Nephron progenitor cell (in vitro differentiated cells): Measurements from ENCODE around the gene NINJ2.
"Not testable (repeated sequence)": the region's sequence is repeated elsewhere in the genome, so short reads cannot be mapped to it uniquely, and the experiment has no call there.

Experiments used
- DNase-seq: peaks from one replicate; pipeline ENCODE4 v3.0.0; 2021
- H3K27ac Mint-ChIP-seq: 2 replicates; pipeline ENCODE4 v1.8.0; 2021; ENCODE audit warnings: mild to moderate bottlenecking, moderate library complexity, mixed read lengths
- H3K27me3 Mint-ChIP-seq: 2 replicates; pipeline ENCODE4 v1.8.0; 2021; ENCODE audit warnings: mild to moderate bottlenecking, low read depth, mixed read lengths; ENCODE audit not compliant: poor library complexity
- H3K36me3 Mint-ChIP-seq: 2 replicates; pipeline ENCODE4 v1.8.0; 2021; ENCODE audit warnings: low read depth, mixed read lengths
- H3K4me1 Mint-ChIP-seq: 2 replicates; pipeline ENCODE4 v1.8.0; 2021; ENCODE audit warnings: mixed read lengths
- H3K4me3 Mint-ChIP-seq: 2 replicates; pipeline ENCODE4 v1.8.0; 2021; ENCODE audit warnings: mild to moderate bottlenecking, moderate library complexity, mixed read lengths
- H3K9me3 Mint-ChIP-seq: 2 replicates; pipeline ENCODE4 v1.8.0; 2021; ENCODE audit warnings: mild to moderate bottlenecking, moderate library complexity, mixed read lengths
- TF ChIP-seq, protein P1 (sequence below): fragments of 200-600 bp; sonication (generic); IDR thresholded peaks from 2 replicates; pipeline ENCODE4 v1.5.0; 2021; ENCODE audit warnings: antibody characterized with exemption

Gene NINJ2

DNA sequence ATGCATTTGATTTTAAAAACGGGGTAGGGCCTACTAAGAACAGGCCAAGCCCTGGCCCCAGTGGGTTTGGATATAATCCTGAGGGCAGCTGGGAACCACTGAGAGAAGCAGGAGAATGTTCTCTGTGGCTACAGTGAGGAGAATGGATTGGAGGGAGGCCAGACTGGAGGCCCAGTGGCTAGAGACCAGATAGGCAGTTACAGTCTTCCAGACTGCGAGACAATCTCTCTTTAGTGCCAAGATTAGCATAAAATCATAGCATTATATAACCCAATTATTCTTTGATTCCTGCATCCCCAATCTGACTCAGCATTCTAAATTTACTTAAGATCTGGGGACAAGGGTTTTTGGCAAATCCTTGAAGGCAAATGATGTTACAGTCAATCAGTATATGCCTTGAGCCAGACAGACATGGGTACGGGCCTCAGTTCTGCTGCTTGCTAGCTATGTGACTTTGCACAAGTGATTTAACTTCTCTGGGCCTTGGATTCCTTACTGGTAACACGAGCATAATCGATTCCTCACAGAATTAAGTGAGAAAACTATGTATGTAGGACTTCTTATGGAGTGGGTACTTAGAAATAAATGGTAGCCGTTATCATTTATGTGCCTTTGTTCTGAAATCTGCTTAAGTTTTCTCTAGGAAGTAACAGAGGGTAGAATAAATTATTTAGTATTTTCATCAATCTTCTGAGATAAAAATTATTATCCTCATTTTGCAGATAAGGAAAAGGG lies 18.3 kb downstream of the NINJ2 start:
- no peak for DNase-seq
- Mint-ChIP-seq H3K4me3 (no peak overlapping the region), H3K4me1 (peaks cover 36% of the 10 kb centered on the region), H3K9me3 (peaks cover 2% of the 10 kb centered on the region), H3K27me3 (no peaks in the 10 kb centered on the region), H3K36me3 (no peaks in the 10 kb centered on the region), H3K27ac (no peak overlapping the region)
- TF ChIP-seq, protein P1, sequence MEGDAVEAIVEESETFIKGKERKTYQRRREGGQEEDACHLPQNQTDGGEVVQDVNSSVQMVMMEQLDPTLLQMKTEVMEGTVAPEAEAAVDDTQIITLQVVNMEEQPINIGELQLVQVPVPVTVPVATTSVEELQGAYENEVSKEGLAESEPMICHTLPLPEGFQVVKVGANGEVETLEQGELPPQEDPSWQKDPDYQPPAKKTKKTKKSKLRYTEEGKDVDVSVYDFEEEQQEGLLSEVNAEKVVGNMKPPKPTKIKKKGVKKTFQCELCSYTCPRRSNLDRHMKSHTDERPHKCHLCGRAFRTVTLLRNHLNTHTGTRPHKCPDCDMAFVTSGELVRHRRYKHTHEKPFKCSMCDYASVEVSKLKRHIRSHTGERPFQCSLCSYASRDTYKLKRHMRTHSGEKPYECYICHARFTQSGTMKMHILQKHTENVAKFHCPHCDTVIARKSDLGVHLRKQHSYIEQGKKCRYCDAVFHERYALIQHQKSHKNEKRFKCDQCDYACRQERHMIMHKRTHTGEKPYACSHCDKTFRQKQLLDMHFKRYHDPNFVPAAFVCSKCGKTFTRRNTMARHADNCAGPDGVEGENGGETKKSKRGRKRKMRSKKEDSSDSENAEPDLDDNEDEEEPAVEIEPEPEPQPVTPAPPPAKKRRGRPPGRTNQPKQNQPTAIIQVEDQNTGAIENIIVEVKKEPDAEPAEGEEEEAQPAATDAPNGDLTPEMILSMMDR, result no peak

DNA sequence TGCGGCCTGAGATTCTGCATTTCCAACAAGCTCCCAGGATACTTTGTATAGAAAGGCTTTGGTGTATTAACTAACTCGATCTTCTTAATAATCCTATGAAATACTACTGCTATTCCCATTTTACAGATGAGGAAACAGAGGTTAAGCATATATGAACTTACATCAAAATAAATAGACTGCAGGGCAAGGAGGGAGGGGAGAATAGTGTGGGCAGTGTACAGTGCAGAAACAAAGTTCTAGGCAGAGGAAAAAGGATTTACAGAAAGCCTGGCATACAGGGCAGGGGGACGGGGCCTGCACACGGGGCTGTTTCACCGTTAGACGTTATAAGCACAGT lies 19.0 kb downstream of the NINJ2 start:
- Mint-ChIP-seq H3K27ac (no peak overlapping the region), H3K4me3 (peak overlapping the region; percentile 76), H3K36me3 (no peaks in the 10 kb centered on the region), H3K9me3 (peaks cover 7% of the 10 kb centered on the region), H3K27me3 (no peaks in the 10 kb centered on the region), H3K4me1 (peaks cover 36% of the 10 kb centered on the region)
- DNase-seq, result no peak
- TF ChIP-seq, protein P1, result no peak

DNA sequence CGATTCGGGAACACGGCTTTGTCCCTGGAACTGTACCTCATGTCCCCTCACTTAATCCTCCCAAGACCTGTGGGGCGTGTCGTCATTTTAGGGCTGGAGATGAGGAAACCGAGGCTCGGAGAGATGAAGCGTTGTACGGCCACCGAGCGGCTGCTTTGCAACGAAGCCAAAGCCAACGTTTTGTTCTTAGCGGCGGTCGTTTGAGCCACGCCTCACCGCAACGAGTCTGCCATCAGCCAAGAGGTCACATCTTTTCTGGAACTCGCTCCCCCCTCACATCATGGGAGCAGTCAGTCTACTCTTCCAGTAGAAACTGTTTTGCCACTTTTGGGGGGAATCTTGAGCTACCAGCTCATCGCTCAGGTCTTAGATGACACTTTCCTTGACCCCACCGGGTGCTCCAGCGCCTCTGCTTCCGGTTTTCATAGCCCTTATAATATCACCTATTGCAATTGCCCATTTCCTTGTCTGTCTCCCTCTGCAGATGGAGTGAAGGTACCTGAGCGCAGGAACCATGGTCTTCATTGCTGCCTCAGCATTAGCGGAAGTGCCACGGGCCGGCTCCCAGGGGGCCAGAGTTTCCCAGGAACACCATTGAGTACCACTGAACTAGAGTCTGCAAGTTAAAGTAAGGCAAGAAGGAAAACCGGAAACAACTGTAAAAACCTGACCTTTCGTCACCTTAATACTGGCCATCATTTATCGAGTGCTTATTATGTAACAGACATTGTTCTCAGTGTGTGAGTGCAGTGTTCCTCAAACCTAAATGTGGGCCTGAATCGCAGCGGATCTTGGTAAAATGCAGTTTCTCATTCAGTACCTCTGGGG lies 19.6 kb downstream of the NINJ2 start:
- Mint-ChIP-seq H3K4me3 (peak overlapping the region; percentile 76), H3K27me3 (no peaks in the 10 kb centered on the region), H3K36me3 (no peaks in the 10 kb centered on the region), H3K4me1 (peaks cover 36% of the 10 kb centered on the region), H3K27ac (peak overlapping the region; percentile 45), H3K9me3 (peaks cover 7% of the 10 kb centered on the region)
- TF ChIP-seq, protein P1, result no peak
- DNase-seq, result no peak

DNA sequence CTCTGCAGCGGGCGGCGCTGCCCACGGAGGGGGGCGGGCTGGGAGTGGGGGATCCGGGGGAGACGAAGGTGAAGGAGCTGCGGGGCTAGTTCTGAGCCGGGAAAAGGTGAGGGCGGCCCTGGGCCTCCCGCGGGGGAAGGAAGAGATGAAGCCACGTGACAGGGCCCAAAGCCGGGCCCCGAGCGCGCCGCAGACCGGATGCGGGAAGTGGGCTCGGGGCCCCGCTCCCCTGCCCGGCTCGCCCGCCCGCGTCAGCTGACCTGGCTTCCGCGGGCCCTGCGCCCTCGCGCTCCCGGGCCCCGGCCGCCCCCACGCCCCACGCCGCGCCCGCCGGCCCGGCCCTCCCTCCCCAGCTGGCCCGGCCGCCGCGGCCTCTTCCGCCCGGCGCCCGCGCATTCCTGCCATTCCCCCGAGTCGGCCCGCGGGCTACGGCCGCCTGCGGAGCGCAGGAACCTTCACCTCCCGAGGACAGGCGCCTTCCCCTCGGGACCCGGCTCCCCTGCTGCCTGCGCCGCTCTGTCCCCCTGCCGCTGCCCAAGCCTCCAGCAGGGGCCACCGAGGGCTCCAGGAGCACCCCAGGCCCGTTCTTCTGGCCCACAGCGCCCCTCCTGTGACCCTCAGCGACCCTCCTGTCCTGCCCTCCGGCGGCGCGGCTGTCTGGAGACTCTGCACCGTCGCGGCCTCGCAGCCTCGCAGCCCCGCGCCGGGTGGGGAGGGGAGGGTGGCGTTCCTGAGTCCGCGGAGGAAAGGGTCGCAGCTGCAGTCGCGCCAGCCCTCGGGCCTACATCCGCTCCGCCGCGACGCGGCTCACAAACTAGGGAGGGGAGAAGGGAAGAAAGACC lies 20.4 kb downstream of the NINJ2 start:
- Mint-ChIP-seq H3K27ac (no peak overlapping the region), H3K4me1 (peaks cover 36% of the 10 kb centered on the region), H3K36me3 (no peaks in the 10 kb centered on the region), H3K27me3 (no peaks in the 10 kb centered on the region), H3K9me3 (peaks cover 7% of the 10 kb centered on the region), H3K4me3 (peak overlapping the region; percentile 76)
- TF ChIP-seq, protein P1, result peak; percentile 36
- peak; percentile 75 for DNase-seq

DNA sequence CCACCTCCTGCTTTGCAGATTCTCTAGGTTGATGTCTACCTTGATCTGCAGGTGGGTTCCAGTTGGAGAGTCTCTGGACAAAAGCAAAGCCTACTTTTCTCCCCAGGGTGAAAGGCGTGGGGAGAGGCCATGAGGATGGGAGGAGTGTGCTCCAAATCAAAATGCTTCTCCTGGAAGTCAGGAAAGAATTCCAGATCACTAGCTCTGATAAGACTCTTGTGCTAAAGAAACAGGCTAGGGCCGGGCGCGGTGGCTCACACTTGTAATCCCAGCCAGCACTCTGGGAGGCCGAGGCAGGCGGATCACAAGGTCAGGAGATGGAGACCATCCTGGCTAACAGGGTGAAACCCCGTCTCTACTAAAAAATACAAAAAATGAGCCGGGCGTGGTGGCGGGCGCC lies 21.9 kb downstream of the NINJ2 start:
- peaks cover 27% of the 10 kb centered on the region for H3K4me1 Mint-ChIP-seq
- not testable (repeated sequence) for H3K27ac Mint-ChIP-seq, DNase-seq, H3K36me3 Mint-ChIP-seq, H3K27me3 Mint-ChIP-seq, H3K9me3 Mint-ChIP-seq, H3K4me3 Mint-ChIP-seq

DNA sequence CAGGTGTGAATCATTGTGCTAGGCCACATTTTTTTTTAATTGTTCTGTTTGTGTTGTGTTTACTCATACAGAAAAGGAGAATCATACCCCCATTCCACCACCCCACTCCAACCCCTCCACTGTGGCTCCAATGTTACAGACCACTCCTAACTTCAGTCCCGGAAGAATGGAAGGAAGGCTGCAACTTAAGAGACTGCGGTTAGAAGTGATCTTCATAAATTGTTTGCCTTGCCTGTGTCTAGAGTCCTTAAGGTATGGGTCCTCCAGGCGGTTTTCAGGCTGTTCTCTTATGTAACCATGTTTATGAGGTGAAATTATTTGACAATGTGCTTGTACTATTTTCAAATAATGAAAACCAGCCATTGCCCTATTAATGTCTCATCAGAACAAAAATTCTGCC lies 22.5 kb downstream of the NINJ2 start:
- TF ChIP-seq, protein P1, result no peak
- peaks cover 21% of the 10 kb centered on the region for H3K4me1 Mint-ChIP-seq
- H3K27ac Mint-ChIP-seq, result peak overlapping the region; percentile 48
- peaks cover 7% of the 10 kb centered on the region for H3K9me3 Mint-ChIP-seq
- no peak overlapping the region for H3K4me3 Mint-ChIP-seq
- H3K27me3 Mint-ChIP-seq, result no peaks in the 10 kb centered on the region
- DNase-seq, result no peak
- H3K36me3 Mint-ChIP-seq, result no peaks in the 10 kb centered on the region
